GM12892 (cell line): ENCODE measurements around the gene MACROD1.

Experiments
- POLR2A ChIP-seq: IDR thresholded peaks from 2 replicates; pipeline ENCODE4 v1.6.1; 2011; ENCODE audit warnings: low read depth, low read length, control low read depth
- POLR2AphosphoS5 ChIP-seq: IDR thresholded peaks from 2 replicates; pipeline ENCODE4 v1.6.1; 2011; ENCODE audit warnings: low read depth, low read length, control low read depth

DNA sequence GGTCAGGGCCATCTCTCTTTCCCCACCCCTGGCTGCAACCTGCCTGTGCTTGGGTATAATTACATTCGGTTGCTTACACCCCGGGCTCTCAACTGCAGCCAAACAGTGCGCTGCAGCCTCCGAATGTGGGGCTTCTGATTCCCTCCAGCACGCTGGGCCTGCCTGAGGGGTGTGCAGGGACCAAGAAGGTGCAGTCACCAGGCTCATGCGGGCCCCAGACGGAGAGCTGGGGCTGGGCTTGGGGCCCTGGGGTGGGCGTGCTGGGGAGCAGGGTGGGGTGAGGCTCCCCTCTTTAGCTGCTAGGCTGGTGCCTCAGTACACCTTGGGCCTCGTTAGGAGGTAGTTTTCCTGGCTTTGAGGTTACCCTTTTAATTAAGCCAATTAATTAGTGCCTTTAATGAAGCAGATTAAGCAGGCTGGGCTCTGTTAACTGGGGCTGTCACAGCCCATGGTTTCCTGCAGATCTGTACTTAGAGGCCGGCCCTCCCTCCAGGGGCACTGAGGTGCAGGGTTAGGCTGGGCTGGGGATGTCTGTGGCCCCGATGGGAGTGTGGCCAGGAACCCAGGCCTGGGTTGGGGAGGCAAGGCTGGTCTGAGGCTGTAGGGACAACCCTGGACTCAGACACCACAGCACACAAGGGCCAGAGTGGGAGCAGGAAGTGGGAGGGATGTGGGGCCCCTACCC, 112.8 kb downstream of the MACROD1 start:
- no peak for TF ChIP-seq POLR2A
- TF ChIP-seq POLR2AphosphoS5: no peak
